GM21737 (cell line): ENCODE measurements around the gene MYO18A.

ENCODE experiments used
- ATAC-seq: cut with Tn5 transposase; IDR thresholded peaks from one replicate; pipeline ENCODE4 v1.9.1; 2021; ENCODE audit warnings: mild to moderate bottlenecking, moderate library complexity; ENCODE audit not compliant: unreplicated experiment

The MYO18A gene

DNA sequence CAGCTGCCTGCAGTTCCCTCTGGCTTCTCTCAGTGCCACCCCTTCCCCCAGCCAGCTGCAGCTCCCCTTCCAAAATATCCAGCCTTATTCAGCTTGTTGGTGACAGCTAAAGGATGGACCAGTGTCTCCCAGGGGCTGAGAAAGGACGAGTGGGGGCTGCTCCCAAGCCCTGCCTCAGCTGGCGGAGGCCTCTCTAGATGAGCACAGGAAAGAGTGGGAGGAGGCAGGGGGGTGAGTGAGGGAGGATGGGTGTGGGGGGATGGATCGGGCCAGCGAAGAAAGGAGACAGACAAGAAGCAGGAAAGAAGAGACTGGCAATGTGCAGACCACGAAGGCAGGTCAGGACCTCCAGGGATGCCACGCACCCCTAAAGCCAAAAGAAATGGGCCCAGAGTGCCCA is 119.7 kb downstream of the MYO18A start:
- no peak for ATAC-seq

DNA sequence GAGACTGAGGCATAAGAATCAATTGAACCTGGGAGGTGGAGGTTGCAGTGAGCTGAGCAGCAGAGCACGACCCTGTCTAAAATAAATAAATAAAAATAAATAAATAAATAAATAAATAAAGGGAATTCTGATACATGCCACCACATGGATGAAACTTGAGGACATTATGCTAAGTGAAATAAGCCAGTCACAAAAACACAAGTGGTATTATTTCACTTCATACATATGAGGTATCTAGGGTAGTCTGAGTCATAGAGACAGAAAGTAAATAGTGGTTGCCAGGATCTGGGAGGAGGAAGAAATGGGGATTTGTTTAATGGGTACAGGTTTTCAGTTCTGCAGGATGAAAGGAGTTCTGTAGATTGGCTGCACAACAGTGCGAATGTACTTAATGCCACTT is 120.9 kb downstream of the MYO18A start:
- no peak for ATAC-seq

DNA sequence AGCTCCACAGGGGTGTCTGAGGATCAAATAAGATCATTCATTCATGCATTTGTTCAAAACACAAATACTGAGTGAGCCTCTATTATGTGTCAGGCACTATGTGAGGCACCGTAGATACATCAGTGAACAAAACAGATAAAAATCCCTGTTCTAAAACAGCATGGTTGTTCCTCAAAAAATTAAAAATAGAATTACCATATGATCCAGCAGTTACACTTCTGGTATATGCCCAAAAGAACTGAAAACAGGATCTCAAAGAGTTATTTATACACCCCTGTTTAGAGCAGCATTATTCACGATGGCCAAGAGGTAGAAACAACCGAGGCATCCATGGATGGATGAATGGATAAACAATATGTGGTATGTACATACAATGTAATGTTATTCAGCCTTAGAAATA is 121.8 kb downstream of the MYO18A start:
- no peak for ATAC-seq

DNA sequence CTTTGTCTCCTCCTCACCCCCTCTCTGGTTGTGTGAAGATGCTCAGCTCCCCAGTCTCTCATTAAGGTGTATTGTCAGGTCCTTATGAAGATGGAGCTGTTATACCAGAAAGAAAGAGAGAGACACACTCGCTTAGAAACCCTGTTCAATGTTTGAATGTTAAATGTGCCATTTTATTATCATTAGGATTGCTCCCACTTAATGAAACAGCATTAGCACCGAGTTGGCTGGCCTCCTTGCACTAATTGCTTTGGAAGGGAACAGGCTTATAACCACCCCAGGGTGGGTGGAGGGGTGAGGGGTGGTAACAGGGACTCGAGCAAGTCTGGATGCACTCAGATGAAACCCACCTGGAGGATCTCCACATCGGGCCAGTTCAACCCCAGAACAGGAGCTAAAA is 122.8 kb downstream of the MYO18A start:
- no peak for ATAC-seq

DNA sequence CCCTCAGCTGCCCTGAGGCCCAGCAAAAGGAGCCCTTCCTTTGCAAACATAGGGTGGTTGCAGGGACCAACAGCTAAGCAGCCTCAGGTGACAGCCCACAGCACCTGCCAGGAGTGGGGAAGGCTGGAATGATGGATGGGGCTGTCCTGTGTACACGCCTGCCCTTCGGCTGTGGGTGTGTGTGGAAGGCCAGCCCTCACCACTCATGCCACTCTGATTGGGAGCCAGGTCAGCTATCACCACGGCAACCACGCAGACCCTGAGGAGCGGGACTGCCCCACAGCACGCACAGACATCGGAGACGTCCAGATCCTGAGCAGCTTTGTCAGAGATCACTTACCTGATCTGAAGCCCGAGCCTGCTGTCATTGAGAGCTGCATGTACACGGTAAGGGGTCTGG is 125.4 kb downstream of the MYO18A start:
- ATAC-seq = no peak

DNA sequence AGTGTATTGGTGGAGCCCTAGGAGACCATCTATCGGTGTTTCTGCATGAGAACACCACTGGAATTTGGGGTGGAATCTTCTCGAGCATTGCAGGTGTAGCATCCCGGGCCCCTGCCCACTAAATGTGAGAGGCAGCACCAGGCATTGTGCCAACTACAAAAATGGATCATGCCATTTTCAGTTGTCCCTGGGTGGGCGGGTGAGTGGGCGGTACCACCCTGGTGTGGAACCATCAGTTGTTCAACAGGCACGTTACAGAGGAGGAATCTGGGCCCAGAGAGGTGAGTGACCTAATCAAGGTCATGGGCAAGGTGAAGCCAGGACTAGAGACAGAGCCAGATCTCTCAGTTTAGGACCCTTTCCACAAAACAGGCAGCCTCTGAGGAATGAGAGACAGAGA is 128.5 kb downstream of the MYO18A start:
- ATAC-seq = no peak

DNA sequence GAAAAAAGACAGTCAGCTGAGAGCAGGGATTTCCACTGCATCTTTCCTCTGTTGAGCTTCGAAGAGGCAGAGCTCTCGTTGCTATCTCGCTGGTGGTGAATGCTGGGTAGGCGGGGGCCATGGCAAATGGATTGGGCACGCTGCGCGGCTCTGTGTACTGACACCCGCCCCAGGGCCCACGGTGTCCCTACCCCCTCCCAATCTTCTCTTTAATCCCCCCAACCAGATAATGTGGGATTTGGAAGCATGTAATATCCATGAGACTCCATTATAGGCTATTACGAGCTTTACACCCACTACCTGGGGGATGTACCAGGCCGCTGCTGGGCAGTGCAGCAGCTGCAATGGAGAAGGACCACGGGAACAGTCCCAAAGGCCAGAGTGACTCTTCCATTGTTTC is 129.0 kb downstream of the MYO18A start:
- no peak for ATAC-seq

DNA sequence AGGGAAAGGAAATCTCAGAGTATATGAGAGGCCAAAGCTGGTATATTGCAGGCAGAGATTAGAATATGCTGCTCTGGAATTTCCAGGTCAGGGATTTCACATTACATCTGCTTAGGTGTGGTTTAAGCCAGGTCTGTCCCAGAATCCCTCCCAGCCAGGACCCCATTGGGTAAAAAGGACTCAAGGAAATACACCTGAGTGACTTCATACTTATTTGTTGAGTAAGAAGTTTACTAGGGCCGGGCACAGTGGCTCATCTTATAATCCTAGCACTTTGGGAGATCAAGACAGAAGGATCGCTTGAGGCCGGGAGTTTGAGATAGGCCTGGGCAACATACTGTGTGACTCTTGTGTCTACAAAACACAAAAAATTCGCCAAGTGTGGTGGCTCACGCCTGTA is 130.0 kb downstream of the MYO18A start:
- no peak for ATAC-seq

DNA sequence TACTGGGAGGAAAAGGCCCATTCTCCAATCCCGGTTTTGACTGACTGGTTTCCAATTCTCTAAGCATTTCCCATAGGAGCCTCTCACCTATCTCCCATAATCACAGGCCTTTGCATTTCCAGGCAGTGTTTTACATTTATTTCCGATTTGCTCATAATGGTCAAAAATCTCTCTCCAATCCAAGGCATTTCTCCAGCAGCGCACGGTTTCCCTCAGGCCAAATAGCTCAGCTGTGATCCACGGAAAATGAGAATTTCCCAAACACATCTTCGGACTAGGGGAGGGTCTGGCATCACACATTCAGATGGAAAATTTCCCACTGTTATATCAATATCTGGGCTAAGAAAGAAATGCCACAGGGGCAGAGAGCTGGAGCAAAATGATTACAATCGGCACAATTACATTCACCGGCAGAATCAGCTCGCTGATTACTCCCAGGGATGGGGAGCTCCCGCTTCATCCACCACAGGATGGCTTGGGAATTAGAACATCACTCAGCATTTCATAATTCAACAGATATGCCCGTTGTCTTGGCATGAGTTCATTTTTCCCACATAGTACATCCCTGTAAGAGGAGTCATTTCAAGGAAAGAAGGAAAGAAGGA is 130.6 kb downstream of the MYO18A start:
- ATAC-seq = no peak

DNA sequence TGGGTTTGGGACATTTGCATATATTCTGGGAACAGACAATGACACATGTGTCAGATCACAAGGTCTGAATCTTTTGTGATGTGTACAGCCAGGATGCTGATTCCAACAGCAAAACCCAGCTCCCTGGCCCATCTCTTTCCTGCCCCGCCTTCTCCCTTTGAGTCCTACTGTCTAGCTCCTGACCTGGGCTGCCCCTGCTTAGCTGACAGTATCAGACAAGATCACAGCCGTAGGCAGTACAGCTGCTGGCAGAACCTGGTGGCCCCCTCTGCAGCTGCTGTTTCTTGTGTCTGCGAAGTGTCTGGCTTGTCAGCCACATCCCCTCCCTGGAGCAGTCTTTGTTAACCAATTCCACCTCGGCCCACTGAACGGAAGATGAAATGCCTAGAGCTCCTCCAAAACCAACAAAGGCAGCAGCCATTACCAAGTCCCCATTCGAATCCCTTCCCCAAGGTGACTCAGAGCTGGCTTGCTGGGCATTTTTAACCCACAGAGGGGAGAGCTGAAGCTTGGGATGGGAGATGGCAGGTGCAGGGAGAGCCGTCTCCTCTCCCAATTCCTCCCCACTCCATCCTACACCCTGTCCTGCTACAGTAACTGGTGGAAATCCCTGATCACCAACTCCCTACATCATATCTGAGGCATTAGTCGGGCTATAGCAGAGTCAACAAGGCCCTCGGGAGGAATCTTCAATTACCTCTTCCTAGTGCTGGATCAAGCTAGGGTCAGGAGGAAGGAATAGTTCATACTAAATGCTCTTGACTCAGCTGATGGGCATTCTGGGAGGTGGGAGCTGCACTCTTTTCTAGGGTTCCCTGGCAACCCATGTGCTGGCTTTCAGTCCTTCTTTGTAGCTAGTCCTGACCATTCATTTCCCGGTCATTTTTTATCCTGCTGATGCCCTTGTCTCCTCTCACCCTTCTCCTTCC is 131.5 kb downstream of the MYO18A start:
- no peak for ATAC-seq

DNA sequence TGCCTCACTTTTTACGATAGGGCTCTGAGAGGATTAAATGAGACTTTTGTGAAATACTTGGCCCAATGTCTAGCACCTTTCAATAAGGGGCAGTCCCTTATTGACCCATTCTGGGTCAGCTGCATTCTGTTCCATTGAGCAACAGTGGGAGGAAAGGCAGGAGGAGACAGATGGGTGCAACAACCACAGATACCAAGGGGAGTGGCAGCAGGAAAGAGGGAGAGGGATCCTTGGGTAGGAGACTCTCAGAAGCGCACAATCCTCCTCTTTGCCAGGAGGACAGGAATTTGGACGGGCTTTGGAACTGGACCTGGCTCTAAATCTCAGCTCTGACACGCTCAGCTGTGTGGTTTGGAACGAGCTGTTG is 133.7 kb downstream of the MYO18A start:
- no peak for ATAC-seq

DNA sequence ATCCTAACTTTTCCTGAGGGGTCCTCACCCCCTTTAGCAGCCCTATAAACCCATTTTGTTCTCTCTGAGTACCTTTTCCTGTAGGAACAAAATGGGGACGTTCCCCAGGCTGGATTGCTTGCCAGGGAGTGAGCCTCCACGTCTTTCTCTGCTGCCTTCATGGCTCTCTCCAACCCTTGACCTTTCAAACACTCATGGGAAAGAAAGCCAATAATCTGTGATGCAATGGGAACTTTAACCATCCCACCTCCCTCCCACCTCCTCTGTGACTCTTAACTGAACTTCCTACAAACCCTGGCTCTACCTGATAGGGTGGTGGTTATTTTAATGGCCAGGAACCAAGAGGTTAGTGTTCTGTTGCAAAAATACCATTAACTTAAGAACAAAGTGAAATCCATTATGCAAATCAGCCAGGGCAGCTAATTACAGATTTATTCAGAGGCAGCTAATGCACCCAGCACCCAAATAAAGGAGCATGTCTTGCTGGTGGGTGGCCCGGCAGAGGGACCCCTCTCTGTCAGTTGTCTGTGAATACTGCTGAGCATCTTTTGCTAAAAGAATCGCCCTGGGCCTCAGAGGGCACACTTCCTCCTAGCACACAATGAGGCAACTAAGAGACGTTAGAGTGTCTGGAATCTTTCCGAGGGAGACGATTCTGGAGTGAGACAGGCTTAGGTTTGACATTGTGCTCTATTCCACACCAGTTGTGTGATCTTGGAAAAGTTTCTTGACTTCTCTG is 134.3 kb downstream of the MYO18A start:
- ATAC-seq = no peak

DNA sequence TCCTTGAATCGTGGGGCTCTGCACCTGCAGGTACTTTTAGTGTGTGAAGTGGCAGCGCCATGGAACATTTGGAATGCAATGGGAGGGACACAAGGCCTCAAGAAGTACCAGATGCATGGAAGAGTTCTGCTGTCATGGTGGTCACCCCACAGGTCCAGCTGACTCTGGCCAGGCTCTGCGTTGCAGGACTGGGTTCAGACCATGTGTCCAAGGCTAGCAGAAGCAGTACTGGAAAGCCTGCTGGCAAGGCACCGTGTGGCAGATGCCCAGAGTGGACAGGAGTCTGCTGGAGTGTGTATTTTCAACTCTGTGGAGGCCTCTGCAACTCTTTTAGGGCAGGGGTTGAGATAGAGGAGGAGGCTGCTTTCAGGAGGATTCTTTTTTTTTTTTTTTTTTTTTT is 135.2 kb downstream of the MYO18A start:
- ATAC-seq = no peak

DNA sequence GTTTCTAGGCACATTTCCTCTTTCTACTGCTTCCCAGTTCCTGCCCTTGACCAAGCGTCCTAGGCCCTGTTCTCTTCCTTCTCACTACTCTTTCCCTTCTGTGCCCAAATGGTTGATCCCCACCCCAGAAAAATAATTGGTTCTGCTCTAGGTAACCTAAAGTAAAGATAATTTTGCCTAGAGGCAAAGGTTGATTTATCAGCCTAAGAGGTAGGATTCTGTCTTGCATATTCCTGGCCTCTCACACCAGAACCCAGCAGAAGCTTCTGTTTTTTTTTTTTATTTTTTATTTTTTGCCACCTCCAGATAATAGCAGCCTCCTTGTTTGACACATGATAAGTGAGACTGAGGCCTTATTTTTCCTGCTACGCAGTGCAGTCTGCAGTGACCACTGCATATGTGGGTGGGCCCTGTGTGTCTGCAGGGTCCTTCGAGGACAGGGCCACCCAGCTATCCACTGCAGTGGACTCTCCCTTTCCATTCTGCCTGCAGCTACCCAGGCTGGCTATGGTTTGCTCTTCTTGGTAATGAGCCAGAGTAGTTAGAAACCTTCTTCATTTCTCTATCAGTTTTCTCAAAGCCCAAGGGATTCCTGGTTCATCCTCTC is 136.6 kb downstream of the MYO18A start:
- no peak for ATAC-seq

DNA sequence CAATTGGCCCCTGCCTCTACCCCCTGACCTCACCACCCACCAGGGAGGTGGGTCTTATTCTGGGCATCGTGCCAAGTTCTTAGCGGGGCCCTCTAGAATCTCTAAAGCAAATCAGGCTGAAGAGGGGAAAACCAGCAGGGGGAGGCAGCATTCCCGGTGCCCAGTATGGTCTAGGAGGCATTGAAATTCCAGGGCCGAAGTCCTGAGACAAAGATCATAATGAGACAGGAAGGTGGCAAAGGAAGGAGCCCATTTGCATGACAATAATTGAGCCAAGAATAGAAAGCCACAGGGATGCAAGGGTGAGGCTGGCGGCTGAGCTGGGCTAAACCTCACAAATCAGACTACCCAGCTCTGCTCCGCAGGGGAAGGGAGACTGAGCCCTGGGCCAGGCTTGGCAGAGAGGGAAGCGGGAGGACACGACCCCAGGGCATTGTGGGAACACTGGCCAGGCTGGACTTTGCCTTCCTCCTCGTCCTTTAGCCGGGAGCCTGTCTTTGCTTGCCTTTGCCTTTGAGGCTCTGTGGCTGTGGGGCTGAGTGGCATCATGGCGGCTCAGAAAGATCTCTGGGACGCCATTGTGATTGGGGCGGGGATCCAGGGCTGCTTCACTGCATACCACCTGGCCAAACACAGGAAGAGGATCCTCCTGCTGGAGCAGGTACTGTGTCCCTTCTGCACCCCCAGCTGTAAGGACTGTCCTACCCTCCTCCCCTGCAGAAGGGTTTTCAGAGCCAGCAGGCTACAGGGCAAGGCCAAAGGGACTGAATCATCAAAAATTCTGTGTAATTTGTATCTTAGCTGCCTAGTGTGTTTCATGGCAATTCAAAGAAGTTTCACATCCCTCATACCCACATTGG is 137.3 kb downstream of the MYO18A start, which contains the start of gene PIPOX:
PIPOX (plus strand) TSS at position 463 of the 860 bp plus-strand sequence; CDS start at position 548, 85 bp downstream.
- ATAC-seq = no peak

DNA sequence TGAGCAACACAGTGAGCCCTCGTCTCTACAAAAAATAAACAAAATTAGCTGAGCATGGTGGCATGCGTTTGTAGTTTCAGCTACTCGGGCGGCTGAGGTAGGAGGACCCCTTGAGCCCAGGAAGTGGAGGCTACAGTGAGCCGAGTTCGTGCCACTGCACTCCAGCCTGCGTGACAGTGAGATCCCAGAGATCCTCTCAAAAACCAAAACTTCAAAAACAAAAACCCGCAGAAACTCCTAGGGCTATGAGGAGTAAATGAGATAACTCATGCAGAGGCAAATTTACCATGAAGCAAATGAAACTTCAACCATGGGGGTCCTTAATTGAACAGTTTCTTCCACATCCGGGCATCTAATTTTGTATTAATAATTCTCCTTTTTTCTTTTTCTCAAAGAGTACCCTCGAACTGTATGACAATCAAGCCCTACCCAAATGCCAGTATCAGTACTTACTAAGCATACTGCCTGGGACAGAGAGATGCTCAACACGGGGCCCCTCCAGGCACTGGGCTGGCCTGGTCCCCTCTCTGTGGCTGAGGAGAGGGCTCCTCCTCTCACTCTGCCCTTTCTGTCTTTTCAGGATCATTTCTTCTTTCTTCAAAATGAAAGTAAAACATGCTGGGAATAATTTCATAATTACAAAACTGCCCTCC is 138.0 kb downstream of the MYO18A start:
- no peak for ATAC-seq

DNA sequence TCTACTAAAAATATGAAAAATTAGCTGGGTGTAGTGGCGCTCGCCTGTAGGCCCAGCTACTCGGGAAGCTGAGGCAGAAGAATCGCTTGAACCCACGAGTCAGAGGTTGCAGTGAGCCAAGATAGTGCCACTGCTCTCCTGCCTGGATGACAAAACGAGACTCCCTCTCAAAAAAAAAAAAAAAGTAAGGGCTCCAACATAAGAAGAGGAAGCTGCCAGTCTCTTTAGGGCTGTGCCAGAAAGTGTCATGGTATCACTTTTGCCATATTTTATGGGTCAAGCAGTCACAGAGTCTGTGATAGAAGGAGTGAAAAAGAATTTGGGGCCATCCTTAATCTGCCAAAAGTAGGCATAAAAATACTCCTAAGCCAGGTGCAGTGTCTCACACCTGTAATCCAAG is 138.6 kb downstream of the MYO18A start:
- ATAC-seq = no peak

DNA sequence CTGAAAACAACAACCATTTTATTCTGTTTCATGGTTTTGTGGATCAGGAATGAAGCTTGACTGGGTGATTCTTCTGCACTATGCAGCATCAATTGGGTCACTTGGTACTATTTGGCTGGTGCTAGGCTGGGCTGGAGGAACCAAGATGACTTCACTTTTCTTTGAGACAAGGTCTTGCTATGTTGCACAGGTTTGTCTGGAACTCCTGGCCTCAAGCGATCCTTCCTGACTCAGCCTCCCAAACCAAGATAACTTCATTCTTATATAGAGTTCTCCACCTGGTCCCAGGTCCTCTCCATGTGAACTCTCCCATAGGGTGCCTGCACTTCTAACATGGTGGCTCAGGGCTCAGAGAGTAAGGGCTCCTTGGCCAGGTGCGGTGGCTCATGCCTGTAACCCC is 139.1 kb downstream of the MYO18A start:
- no peak for ATAC-seq

DNA sequence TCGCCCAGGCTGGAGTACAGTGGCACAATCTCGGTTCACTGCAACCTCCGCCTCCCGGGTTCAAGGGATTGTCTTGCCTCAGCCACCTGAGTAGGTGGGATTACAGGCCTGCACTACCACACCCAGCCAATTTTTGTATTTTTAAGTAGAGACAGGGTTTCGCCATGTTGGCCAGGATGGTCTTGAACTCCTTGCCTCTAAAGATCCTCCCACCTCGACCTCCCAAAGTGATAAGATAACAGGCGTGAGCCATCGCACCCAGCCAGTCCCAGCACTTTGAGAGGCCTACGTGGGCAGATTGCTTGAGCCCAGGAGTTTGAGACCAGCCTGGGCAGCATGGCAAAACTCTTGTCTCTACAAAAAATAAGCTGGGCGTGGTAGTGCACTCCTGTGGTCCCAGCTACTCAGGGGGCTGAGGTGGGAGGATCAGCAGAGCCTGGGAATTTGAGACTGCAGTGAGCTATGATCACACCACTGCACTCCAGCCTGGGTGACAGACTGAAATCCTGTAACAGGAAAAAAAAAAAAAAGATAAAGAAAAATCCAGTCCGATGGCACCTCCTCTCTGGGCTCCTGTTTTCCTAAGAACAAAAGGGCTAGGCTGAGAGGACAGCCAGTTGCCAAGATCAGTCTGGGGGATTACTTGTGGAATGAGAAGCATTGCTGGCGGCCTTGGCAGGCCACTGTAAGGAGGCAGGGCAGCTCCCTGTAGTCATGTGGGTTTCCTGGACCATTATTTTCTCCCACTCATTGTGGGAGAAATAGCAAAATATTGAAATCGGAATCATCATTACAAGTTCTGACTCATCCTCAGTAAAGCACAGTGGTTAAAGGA is 140.2 kb downstream of the MYO18A start:
- no peak for ATAC-seq
